A549 (cell line): ENCODE measurements around the gene ZBTB8B. TPM values are rescaled to one million over a fixed set of nuclear protein-coding genes. Genes with fewer than 3 reads are reported as not detected.
A peak's percentile ranks its signal among the peaks of the same experiment; 100 is the strongest.

ENCODE experiments used
- ATAC-seq, 2 experiments: fragments of 200-7000 bp in 1 of 2; fragments of >200 bp in 1 of 2; cut with Nextera tagmentation in 1 of 2; cut with Tn5 transposase in 1 of 2; 3 replicates each; pipeline versions ENCODE4 v1.8.0 to v1.9.1; 2018 to 2020; ENCODE audit warnings: mild to moderate bottlenecking in 1 of 2, moderate library complexity in 1 of 2
- CTCF ChIA-PET: fragments of 300-600 bp; sonication (Branson Sonifier 250); formaldehyde crosslinking; extraction: SDS; loops from one replicate; lab custom pipeline; 2021; ENCODE audit warnings: antibody characterized with exemption, inconsistent platforms; lab: Yijun Ruan, JAX
- POLR2A ChIA-PET: fragments of 350-600 bp; formaldehyde crosslinking; extraction: SDS; loops from one replicate; lab custom pipeline; 2021; ENCODE audit warnings: antibody characterized with exemption, inconsistent platforms; lab: Yijun Ruan, JAX
- DNase-seq, 2 experiments: peaks; one replicate each; pipeline versions ENCODE4 v3.0.0 to v3.0.0-alpha.2; 2011 to 2016; ENCODE audit warnings: low read depth in 1 of 2, low spot score in 1 of 2
- FAIRE-seq: peaks from 2 replicates; lab custom pipeline; 2011; peaks lifted over from hg19 to GRCh38; lab: Jason Lieb, UNC
- H3K27ac ChIP-seq, 2 experiments: fragments of >200 bp; sonication (Bioruptor Twin); formaldehyde crosslinking; 3 replicates each; pipeline ENCODE4 v1.5.1; 2016 to 2017
- H3K4me1 ChIP-seq: fragments of >200 bp; sonication (Bioruptor Twin); formaldehyde crosslinking; 3 replicates; pipeline ENCODE4 v1.6.1; 2016
- H3K4me2 ChIP-seq: fragments of >200 bp; sonication (Bioruptor Twin); formaldehyde crosslinking; 3 replicates; pipeline ENCODE4 v1.6.1; 2016
- H3K4me3 ChIP-seq: fragments of >200 bp; sonication (Bioruptor Twin); formaldehyde crosslinking; 3 replicates; pipeline ENCODE4 v1.5.1; 2016
- H3K9me3 ChIP-seq: fragments of >200 bp; sonication (Bioruptor Twin); formaldehyde crosslinking; 3 replicates; pipeline ENCODE4 v1.6.1; 2016
- BCL3 ChIP-seq: fragments of >200 bp; sonication (Bioruptor Twin); formaldehyde crosslinking; IDR thresholded peaks from 3 replicates; pipeline ENCODE4 v1.6.1; 2016
- CBX8 ChIP-seq: fragments of 200-600 bp; sonication (generic); IDR thresholded peaks from 2 replicates; pipeline ENCODE4 v1.6.1; 2016
- CHD2 ChIP-seq: fragments of 150-350 bp; IDR thresholded peaks from 2 replicates; pipeline ENCODE4 v1.6.1; 2014; ENCODE audit warnings: low read length; ENCODE audit not compliant: partially characterized antibody
- CHD4 ChIP-seq: fragments of 200-600 bp; sonication (generic); IDR thresholded peaks from 2 replicates; pipeline ENCODE4 v1.6.1; 2016; ENCODE audit warnings: antibody characterized with exemption, mild to moderate bottlenecking, borderline replicate concordance
- E2F6 ChIP-seq: IDR thresholded peaks from 2 replicates; pipeline ENCODE4 v1.6.1; 2012; ENCODE audit warnings: low read depth, borderline replicate concordance
- EP300 ChIP-seq, 2 experiments: fragments of >200 bp; sonication (Bioruptor Twin); formaldehyde crosslinking; IDR thresholded peaks; 2 replicates in 1 of 2; 3 replicates in 1 of 2; pipeline ENCODE4 v1.6.1; 2016 to 2017
- ESRRA ChIP-seq: fragments of 150-350 bp; IDR thresholded peaks from 2 replicates; pipeline ENCODE4 v1.6.1; 2014; ENCODE audit warnings: mild to moderate bottlenecking, low read length, borderline replicate concordance
- JUNB ChIP-seq: fragments of >200 bp; sonication (Bioruptor Twin); formaldehyde crosslinking; IDR thresholded peaks from 2 replicates; pipeline ENCODE4 v1.6.1; 2016
- MAZ ChIP-seq: fragments of 150-350 bp; IDR thresholded peaks from 2 replicates; pipeline ENCODE4 v1.6.1; 2014; ENCODE audit warnings: antibody characterized with exemption, low read depth, low read length, borderline replicate concordance
- NPAS2 ChIP-seq: fragments of 250-450 bp; sonication (Bioruptor Pico); IDR thresholded peaks from 2 replicates; pipeline ENCODE4 v1.8.0; 2022; ENCODE audit warnings: mild to moderate bottlenecking, moderate library complexity, borderline replicate concordance
- PBX3 ChIP-seq: IDR thresholded peaks from 2 replicates; pipeline ENCODE4 v1.6.1; 2012
- PHF8 ChIP-seq: fragments of 200-600 bp; sonication (generic); IDR thresholded peaks from 2 replicates; pipeline ENCODE4 v1.6.1; 2016; ENCODE audit warnings: low read depth, mild to moderate bottlenecking, antibody characterized with exemption, moderate library complexity, borderline replicate concordance
- POLR2A ChIP-seq: IDR thresholded peaks from 2 replicates; pipeline ENCODE4 v1.6.1; 2012; ENCODE audit warnings: mild to moderate bottlenecking, low read length
- RARB ChIP-seq: fragments of 250-450 bp; sonication (Bioruptor Pico); IDR thresholded peaks from 2 replicates; pipeline ENCODE4 v1.8.0; 2021; ENCODE audit warnings: mild to moderate bottlenecking, moderate library complexity
- REST ChIP-seq: fragments of 200-600 bp; sonication (generic); IDR thresholded peaks from 2 replicates; pipeline ENCODE4 v1.6.1; 2016; ENCODE audit warnings: antibody characterized with exemption, mild to moderate bottlenecking, moderate library complexity
- RFX5 ChIP-seq: fragments of 450-650 bp; IDR thresholded peaks from 2 replicates; pipeline ENCODE4 v1.7.1; 2014; ENCODE audit warnings: antibody characterized with exemption, mild to moderate bottlenecking, moderate library complexity
- RNF2 ChIP-seq: fragments of 200-600 bp; sonication (generic); IDR thresholded peaks from 2 replicates; pipeline ENCODE4 v1.6.1; 2016; ENCODE audit warnings: low read depth, mild to moderate bottlenecking, antibody characterized with exemption, moderate library complexity, borderline replicate concordance
- SMC3 ChIP-seq: fragments of >200 bp; sonication (Bioruptor Twin); formaldehyde crosslinking; IDR thresholded peaks from 3 replicates; pipeline ENCODE4 v1.6.1; 2018; ENCODE audit warnings: inconsistent platforms
- SREBF2 ChIP-seq: fragments of 450-650 bp; IDR thresholded peaks from 2 replicates; pipeline ENCODE4 v1.6.1; 2014; ENCODE audit warnings: mild to moderate bottlenecking, moderate library complexity
- USF2 ChIP-seq: fragments of 450-650 bp; IDR thresholded peaks from 2 replicates; pipeline ENCODE4 v1.6.1; 2014; ENCODE audit warnings: antibody characterized with exemption
- ZFP36 ChIP-seq: fragments of 450-650 bp; IDR thresholded peaks from 2 replicates; pipeline ENCODE4 v1.6.1; 2014; ENCODE audit warnings: borderline replicate concordance; ENCODE audit not compliant: partially characterized antibody
- ZSCAN20 ChIP-seq: fragments of 250-450 bp; sonication (Bioruptor Pico); IDR thresholded peaks from 2 replicates; pipeline ENCODE4 v1.8.0; 2022; ENCODE audit warnings: mild to moderate bottlenecking, moderate library complexity
- WGBS: methylation state at CpG from one replicate; pipeline ENCODE4 v1.1.6; 2017; ENCODE audit errors: missing lambda C conversion rate; 5-methylcytosine and 5-hydroxymethylcytosine counted together
- polyA plus RNA-seq, 4 experiments: library from polyadenylated mRNA; depleted of rRNA in 3 of 4; stranded (reverse); fragments of >200 nt; fragmentation: RNase III in 1 of 4; extraction: RNeasy Plus Mini Kit Qiagen cat#74134 plus additional on column Dnase treatment in 1 of 4; gene quantifications; 2 replicates in 3 of 4; 3 replicates in 1 of 4; pipeline ENCODE4 v1.2.3, GENCODE V29; 2011 to 2017
- TF ChIP-seq, protein P1 (sequence below): fragments of 250-450 bp; sonication (Bioruptor Pico); IDR thresholded peaks from 2 replicates; pipeline ENCODE4 v1.5.0; 2021; ENCODE audit warnings: mild to moderate bottlenecking, moderate library complexity, borderline replicate concordance

Gene ZBTB8B
- polyA plus RNA-seq, 2 of the 4 experiments (the other 2 are of a cell fraction), result 0.01 to 0.03 TPM

DNA sequence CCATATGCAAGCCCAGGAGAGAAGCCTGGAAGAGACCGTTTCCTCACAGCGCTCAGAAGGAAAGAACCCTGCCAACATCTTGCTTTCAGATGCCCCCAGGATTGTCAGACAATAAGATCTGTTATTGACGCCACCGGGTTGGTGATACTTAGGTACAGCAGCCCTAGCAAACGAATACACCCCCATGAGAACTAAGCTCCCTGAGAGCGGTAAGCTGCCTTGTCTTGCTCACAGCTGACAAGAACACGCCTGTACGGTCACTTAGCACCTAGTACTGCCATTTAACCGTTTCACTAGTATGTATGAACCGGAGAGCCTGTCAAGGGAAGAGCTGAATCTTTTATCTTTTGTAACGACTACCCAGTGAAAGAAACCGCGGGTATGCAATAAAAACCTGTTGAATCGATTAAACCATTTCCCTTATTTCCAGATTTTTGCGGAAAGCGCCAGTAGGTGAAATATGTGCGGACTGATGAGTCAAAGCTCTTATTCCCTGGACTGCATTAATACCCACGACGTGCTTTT, 619 bp upstream of the ZBTB8B start:
- Histone ChIP-seq H3K4me1 (0 out of 3 replicates have a peak, but pooled peaks cover 6% of the 10 kb centered on the region), H3K9me3 (no peaks in the 10 kb centered on the region), H3K4me2 (peak overlapping the region; percentile 100), H3K4me3 (peak overlapping the region; percentile 50), H3K27ac (no peak overlapping the region)
- FAIRE-seq, result no peak
- ATAC-seq, result peak; percentile 41 to 43; a peak in 3 of 6 replicates
- ChIA-PET POLR2A (no interaction called here), CTCF (interaction anchor here (1.1 to 2.6 kb wide), 2 partner anchors 10 to 16 kb away, joined by 3 to 9 read pairs; no protein-coding TSS in a partner anchor)
- no peak for TF ChIP-seq ESRRA
- WGBS, result 32% methylated on average over 17 of the region's 19 CpGs
- DNase-seq, result no peak

DNA sequence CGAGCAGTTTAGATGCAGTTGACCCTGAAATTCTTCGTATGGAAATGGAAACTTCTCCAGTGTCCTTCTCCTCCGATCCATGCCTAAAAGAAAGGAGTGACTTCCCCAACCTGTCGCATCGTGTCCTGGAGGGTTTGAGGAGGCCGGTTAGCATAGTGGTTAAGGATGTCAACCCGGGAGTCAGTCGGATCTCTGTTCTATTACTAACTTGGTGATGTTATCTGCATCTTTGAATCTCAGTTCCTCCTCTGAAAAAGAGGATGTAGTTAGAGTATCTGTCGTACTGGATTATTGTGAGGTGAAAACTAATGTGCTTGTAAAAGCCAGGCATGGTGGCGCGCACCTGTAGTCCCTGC, 684 bp downstream of the ZBTB8B start:
- Histone ChIP-seq H3K27ac (no peak overlapping the region), H3K4me1 (0 out of 3 replicates have a peak, but pooled peaks cover 6% of the 10 kb centered on the region), H3K9me3 (no peaks in the 10 kb centered on the region), H3K4me3 (peak overlapping the region; percentile 50), H3K4me2 (peak overlapping the region; percentile 100)
- ChIA-PET POLR2A (no interaction called here), CTCF (interaction anchor here (0.6 to 2.6 kb wide), 2 partner anchors 17 to 64 kb away, joined by 4 to 9 read pairs; no protein-coding TSS in a partner anchor)
- FAIRE-seq (no peak), ATAC-seq (no peak), DNase-seq (no peak)
- 28% methylated on average over 10 of the region's 11 CpGs for WGBS
- TF ChIP-seq, protein P1, sequence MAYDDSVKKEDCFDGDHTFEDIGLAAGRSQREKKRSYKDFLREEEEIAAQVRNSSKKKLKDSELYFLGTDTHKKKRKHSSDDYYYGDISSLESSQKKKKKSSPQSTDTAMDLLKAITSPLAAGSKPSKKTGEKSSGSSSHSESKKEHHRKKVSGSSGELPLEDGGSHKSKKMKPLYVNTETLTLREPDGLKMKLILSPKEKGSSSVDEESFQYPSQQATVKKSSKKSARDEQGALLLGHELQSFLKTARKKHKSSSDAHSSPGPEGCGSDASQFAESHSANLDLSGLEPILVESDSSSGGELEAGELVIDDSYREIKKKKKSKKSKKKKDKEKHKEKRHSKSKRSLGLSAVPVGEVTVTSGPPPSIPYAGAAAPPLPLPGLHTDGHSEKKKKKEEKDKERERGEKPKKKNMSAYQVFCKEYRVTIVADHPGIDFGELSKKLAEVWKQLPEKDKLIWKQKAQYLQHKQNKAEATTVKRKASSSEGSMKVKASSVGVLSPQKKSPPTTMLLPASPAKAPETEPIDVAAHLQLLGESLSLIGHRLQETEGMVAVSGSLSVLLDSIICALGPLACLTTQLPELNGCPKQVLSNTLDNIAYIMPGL (CRISPR knock-in tag), result no peak
- TF ChIP-seq CHD2 (no peak), POLR2A (no peak), SREBF2 (no peak), BCL3 (no peak), RNF2 (no peak), CHD4 (no peak), EP300 (IDR thresholded peaks at IDR 0.05) (no peak), RARB (CRISPR knock-in tag) (no peak), ZSCAN20 (CRISPR knock-in tag) (no peak), NPAS2 (no peak), JUNB (no peak), USF2 (no peak), SMC3 (no peak), ZFP36 (no peak), E2F6 (no peak), RFX5 (no peak), MAZ (no peak), CBX8 (no peak)

DNA sequence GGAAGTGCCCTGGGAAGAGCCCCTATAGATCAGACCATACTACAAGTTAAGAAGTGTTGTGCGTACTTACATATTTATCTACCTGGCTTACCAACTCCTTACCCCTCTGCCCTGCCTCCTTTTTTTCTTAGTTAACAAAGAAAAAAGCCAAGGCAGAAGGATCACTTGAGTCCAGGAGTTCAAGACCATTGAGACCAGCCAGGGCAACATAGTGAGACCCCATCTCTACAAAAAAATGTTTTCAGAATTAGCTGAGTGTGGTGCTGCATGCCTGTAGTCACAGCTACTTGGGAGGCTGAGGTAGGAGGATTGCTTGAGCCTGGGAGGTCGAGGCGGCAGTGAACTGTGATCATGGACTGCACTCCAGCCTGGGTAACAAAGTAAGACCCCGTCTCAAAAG, 1.9 kb downstream of the ZBTB8B start:
- ChIA-PET POLR2A (no interaction called here), CTCF (no interaction called here)
- DNase-seq (no peak), ATAC-seq (no peak), FAIRE-seq (no peak)
- 50% methylated on average over 4 of the region's 4 CpGs for WGBS
- Histone ChIP-seq H3K4me1 (0 out of 3 replicates have a peak, but pooled peaks cover 6% of the 10 kb centered on the region), H3K4me2 (no peak overlapping the region), H3K9me3 (no peaks in the 10 kb centered on the region), H3K27ac (no peak overlapping the region), H3K4me3 (no peak overlapping the region)
- no peak for TF ChIP-seq REST
- TF ChIP-seq BCL3, result no peak
- TF ChIP-seq JUNB, result no peak
- TF ChIP-seq USF2, result no peak
- no peak for TF ChIP-seq PBX3
- TF ChIP-seq PHF8, result no peak
